ENCODE measurements around the gene VGLL3.

VGLL3 gene

GRCh38 chr3:86996261-86996955, 5.5 kb upstream of the VGLL3 start:
- no peaks in the 10 kb centered on the region for H3K4me1 Mint-ChIP-seq (ENCODE audit: low read depth)
- H3K36me3 Mint-ChIP-seq (ENCODE audit: low read depth): no peaks in the 10 kb centered on the region
- peaks cover 15% of the 10 kb centered on the region for H3K27me3 Mint-ChIP-seq
- no peak overlapping the region for H3K4me3 Mint-ChIP-seq
- no peak overlapping the region for H3K27ac Mint-ChIP-seq
- H3K9me3 Mint-ChIP-seq: peaks cover 5% of the 10 kb centered on the region

DNA sequence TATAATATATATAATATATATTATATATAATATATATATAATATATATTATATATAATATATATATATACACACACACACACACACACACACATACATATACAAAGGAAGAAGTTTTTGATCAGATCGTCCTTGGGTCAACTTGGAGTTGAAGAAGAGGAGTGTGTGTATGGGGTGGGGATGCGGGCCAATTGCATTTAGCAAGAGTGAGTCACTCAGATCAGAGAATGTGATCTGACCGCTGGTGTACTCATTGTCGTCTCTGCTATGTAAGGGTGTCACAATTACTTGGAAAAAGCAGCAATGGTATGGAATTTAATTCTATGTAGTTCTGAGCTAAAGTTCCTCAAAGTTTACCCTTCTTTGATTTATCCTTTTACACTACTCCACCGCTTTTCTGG, 4.6 kb upstream of the VGLL3 start:
- H3K27ac Mint-ChIP-seq: no peak overlapping the region
- H3K36me3 Mint-ChIP-seq (ENCODE audit: low read depth): no peaks in the 10 kb centered on the region
- peaks cover 18% of the 10 kb centered on the region for H3K27me3 Mint-ChIP-seq

GRCh38 chr3:86993704-86994103, 2.8 kb upstream of the VGLL3 start:
- no peaks in the 10 kb centered on the region for H3K36me3 Mint-ChIP-seq (ENCODE audit: low read depth)
- no peaks in the 10 kb centered on the region for H3K4me1 Mint-ChIP-seq (ENCODE audit: low read depth)
- no peak overlapping the region for H3K4me3 Mint-ChIP-seq
- H3K27ac Mint-ChIP-seq: no peak overlapping the region
- peaks cover 34% of the 10 kb centered on the region for H3K27me3 Mint-ChIP-seq
- H3K9me3 Mint-ChIP-seq: peaks cover 5% of the 10 kb centered on the region

More for the DNA sequence above, 4.6 kb upstream of the VGLL3 start:
- Mint-ChIP-seq H3K4me1 (ENCODE audit: low read depth) (no peaks in the 10 kb centered on the region), H3K9me3 (peaks cover 5% of the 10 kb centered on the region), H3K4me3 (no peak overlapping the region)

- Mint-ChIP-seq H3K9me3 (no peaks in the 10 kb centered on the region), H3K36me3 (ENCODE audit: low read depth) (no peaks in the 10 kb centered on the region), H3K4me3 (no peak overlapping the region), H3K27me3 (peaks cover 42% of the 10 kb centered on the region), H3K27ac (no peak overlapping the region), H3K4me1 (ENCODE audit: low read depth) (no peaks in the 10 kb centered on the region)
Measured at GRCh38 chr3:86991840-86992435, 989 bp upstream of the VGLL3 start.

DNA sequence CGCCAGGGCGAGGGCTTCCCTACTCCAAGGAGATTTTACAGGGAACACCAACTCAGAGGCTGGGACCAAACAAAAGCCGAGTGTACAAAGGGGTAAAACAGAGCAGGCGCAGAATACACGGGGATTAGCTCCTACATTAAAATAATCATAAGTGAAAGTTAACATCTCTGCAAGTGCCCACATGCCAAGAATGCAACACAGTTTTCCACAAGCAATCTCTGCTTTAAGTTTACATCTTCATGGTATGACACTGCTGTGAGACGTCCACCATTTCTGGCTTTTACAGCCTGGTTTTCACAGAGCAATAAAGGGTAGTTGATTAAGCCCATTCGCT, 500 bp upstream of the VGLL3 start:
- Mint-ChIP-seq H3K27me3 (peaks cover 42% of the 10 kb centered on the region), H3K4me1 (ENCODE audit: low read depth) (no peaks in the 10 kb centered on the region), H3K36me3 (ENCODE audit: low read depth) (no peaks in the 10 kb centered on the region), H3K4me3 (no peak overlapping the region), H3K9me3 (no peaks in the 10 kb centered on the region), H3K27ac (no peak overlapping the region)

GRCh38 chr3:86990012-86990733, 776 bp downstream of the VGLL3 start:
- Mint-ChIP-seq H3K4me1 (ENCODE audit: low read depth) (no peaks in the 10 kb centered on the region), H3K36me3 (ENCODE audit: low read depth) (no peaks in the 10 kb centered on the region), H3K27ac (no peak overlapping the region), H3K9me3 (no peaks in the 10 kb centered on the region), H3K27me3 (peaks cover 42% of the 10 kb centered on the region), H3K4me3 (no peak overlapping the region)

DNA sequence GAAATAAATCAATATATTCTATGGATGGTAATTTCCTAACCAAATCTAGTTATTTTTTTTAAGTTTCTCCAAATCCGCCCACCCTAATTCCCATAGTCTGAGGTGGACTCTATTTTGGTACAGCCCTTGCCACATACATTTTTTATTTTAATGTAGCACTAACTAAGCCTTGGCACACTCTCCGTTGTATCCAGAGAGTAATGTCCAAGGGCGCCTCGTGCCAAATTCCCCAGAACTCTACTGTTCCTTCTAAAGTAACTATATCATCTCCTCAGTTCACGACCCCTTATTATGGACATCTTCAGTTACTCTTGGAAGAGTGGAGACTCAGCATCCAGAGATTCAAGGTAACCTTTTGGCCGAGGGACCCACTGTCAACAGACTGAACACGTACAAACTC, 1.3 kb downstream of the VGLL3 start:
- no peaks in the 10 kb centered on the region for H3K4me1 Mint-ChIP-seq (ENCODE audit: low read depth)
- peaks cover 42% of the 10 kb centered on the region for H3K27me3 Mint-ChIP-seq
- no peaks in the 10 kb centered on the region for H3K9me3 Mint-ChIP-seq
- no peak overlapping the region for H3K4me3 Mint-ChIP-seq
- no peaks in the 10 kb centered on the region for H3K36me3 Mint-ChIP-seq (ENCODE audit: low read depth)
- H3K27ac Mint-ChIP-seq: no peak overlapping the region

GRCh38 chr3:86989006-86989405, 1.9 kb downstream of the VGLL3 start:
- Mint-ChIP-seq H3K27ac (no peak overlapping the region), H3K4me3 (no peak overlapping the region), H3K36me3 (ENCODE audit: low read depth) (no peaks in the 10 kb centered on the region), H3K27me3 (peaks cover 42% of the 10 kb centered on the region), H3K9me3 (no peaks in the 10 kb centered on the region), H3K4me1 (ENCODE audit: low read depth) (no peaks in the 10 kb centered on the region)

- Mint-ChIP-seq H3K27ac (no peak overlapping the region), H3K4me1 (ENCODE audit: low read depth) (no peaks in the 10 kb centered on the region), H3K27me3 (peaks cover 38% of the 10 kb centered on the region), H3K36me3 (ENCODE audit: low read depth) (no peaks in the 10 kb centered on the region), H3K9me3 (no peaks in the 10 kb centered on the region), H3K4me3 (no peak overlapping the region)
Measured at GRCh38 chr3:86988235-86988634, 2.7 kb downstream of the VGLL3 start.

GRCh38 chr3:86987421-86987715, 3.6 kb downstream of the VGLL3 start:
- Mint-ChIP-seq H3K36me3 (ENCODE audit: low read depth) (no peaks in the 10 kb centered on the region), H3K4me3 (no peak overlapping the region), H3K27me3 (peaks cover 37% of the 10 kb centered on the region), H3K9me3 (no peaks in the 10 kb centered on the region), H3K27ac (no peak overlapping the region), H3K4me1 (ENCODE audit: low read depth) (no peaks in the 10 kb centered on the region)

DNA sequence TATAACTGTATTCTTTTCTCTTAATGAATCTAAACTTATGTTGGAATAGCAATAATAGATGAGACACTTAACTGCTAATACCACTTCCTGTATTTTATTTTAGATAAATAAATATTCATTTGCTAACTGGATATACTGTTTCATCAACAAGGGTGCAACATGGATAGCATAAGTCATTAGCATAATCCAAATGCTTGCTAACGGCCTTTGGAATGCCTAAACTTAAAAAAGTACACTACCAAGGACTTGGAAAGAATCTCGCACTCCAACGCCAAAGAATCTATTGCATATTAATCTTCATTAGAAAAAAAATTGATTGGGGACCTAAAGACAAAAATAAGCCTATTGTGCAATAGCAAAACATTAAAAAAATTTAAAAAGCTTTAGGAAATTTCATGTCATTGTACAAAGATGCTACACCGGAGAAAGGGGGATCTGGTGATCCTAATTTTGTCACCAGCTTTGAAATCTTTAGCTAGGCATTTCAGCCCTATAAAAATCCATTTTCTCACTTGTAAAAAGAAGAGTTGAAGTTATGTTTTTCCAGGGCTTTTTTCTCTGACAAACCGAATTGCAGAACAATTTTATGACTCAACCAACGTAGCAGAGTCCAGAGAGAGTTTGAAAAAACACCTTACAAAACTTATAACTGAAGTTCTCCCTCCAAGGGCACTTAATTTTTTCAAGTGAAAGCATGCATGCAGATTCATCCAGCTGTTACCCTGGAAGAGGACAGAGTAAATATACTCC, 4.1 kb downstream of the VGLL3 start:
- Mint-ChIP-seq H3K36me3 (ENCODE audit: low read depth) (no peaks in the 10 kb centered on the region), H3K9me3 (no peaks in the 10 kb centered on the region)

GRCh38 chr3:86985181-86985826, 5.6 kb downstream of the VGLL3 start:
- Mint-ChIP-seq H3K9me3 (no peaks in the 10 kb centered on the region), H3K4me3 (no peak overlapping the region), H3K4me1 (ENCODE audit: low read depth) (no peaks in the 10 kb centered on the region), H3K27me3 (peaks cover 24% of the 10 kb centered on the region), H3K36me3 (ENCODE audit: low read depth) (no peaks in the 10 kb centered on the region), H3K27ac (no peak overlapping the region)

More for the DNA sequence above, 4.1 kb downstream of the VGLL3 start:
- Mint-ChIP-seq H3K4me1 (ENCODE audit: low read depth) (no peaks in the 10 kb centered on the region), H3K27me3 (peaks cover 32% of the 10 kb centered on the region), H3K27ac (no peak overlapping the region), H3K4me3 (no peak overlapping the region)

DNA sequence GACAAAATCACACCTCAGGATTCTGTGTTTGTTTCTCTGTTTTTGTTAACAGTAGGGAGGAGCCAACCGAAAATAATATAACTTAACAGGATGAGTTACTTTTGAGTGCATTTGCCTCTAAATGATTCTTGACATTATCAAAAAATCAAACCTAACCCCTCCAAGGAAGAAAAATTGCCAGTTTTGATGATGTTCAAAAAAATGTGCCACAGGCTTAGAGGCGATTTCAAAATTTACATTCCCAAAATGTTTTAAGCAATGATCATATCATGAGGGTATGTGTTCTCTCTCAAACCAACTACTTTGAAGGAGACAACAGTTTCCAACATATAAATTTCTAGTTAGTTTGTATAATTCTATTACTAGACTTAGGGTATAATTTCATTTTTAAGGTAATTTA, 6.7 kb downstream of the VGLL3 start:
- peaks cover 14% of the 10 kb centered on the region for H3K27me3 Mint-ChIP-seq
- H3K4me1 Mint-ChIP-seq (ENCODE audit: low read depth): no peaks in the 10 kb centered on the region
- no peak overlapping the region for H3K4me3 Mint-ChIP-seq
- H3K27ac Mint-ChIP-seq: no peak overlapping the region
- no peaks in the 10 kb centered on the region for H3K9me3 Mint-ChIP-seq
- no peaks in the 10 kb centered on the region for H3K36me3 Mint-ChIP-seq (ENCODE audit: low read depth)

DNA sequence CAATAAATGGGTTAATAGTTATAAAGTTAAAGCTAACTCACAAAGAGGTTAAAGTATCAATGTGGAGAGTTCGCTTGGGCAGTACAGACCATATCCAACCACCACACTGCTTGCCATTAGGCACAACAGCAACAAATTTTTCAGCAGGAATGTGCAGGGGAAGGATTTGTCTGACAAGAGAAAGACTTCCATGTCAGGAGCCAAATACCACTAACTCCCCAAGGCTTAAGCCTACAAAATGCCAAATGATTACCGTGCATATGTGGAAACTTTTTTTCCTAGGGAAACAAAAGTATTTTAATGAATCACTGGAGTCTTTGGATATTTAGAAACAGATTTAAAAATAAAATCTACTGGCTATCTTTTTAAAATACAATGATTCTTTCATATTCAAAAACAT, 8.1 kb downstream of the VGLL3 start:
- Mint-ChIP-seq H3K27me3 (peaks cover 2% of the 10 kb centered on the region), H3K9me3 (no peaks in the 10 kb centered on the region), H3K4me1 (ENCODE audit: low read depth) (no peaks in the 10 kb centered on the region), H3K27ac (no peak overlapping the region), H3K36me3 (ENCODE audit: low read depth) (no peaks in the 10 kb centered on the region), H3K4me3 (no peak overlapping the region)

DNA sequence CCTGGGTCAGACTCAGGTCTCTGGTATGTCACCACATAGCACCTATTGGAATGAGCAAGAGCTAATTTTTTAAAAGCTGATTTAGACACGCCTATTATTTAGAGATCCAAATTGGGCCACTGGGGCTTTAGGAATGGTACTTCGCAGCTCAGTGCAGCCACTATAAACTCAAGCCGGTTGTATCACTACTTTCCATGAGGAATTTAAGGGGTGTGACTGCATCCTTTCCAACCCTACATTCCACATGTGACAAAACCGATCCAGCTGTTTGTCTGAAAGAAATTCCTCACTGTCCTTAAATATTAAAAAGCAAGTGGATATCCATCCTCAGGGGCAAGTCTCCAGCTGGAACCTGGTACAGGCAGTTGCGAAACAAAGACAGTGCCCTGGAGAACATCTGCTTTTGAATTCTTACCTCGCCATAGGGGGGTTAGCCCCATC, 12.8 kb downstream of the VGLL3 start:
- H3K36me3 Mint-ChIP-seq (ENCODE audit: low read depth): no peaks in the 10 kb centered on the region
- H3K4me3 Mint-ChIP-seq: no peak overlapping the region
- no peaks in the 10 kb centered on the region for H3K4me1 Mint-ChIP-seq (ENCODE audit: low read depth)
- H3K27ac Mint-ChIP-seq: no peak overlapping the region
- H3K9me3 Mint-ChIP-seq: no peaks in the 10 kb centered on the region
- no peaks in the 10 kb centered on the region for H3K27me3 Mint-ChIP-seq

Measured in stimulated activated naive CD8-positive, alpha-beta T cell treated with anti-CD3 and anti-CD28 coated beads, Interleukin-15, Interleukin-2, amounts not matched to agents 100 ng/mL and 50 ng/mL, for 24 hours (primary cell).